Temporal lobe (tissue), 1 donor: ENCODE results near the gene TIMM17B. TPM values are rescaled to one million over a fixed set of nuclear protein-coding genes. Genes with fewer than 3 reads are reported as not detected.

Experiments
- total RNA-seq: library from RNA; depleted of rRNA; stranded (reverse); fragments of >200 nt; gene quantifications from one replicate; pipeline ENCODE4 v1.2.3, GENCODE V29; 2014

The TIMM17B gene
- total RNA-seq, 1 donor from 2014 or later: 17.9 TPM

Other genes with a start within 250 kb of the TIMM17B start
- 0.74 TPM for gene WAS, start 214.0 kb downstream of the TIMM17B start, total RNA-seq
- 1.7 TPM for gene SUV39H1, start 201.0 kb downstream of the TIMM17B start, total RNA-seq
- gene GLOD5, start 136.0 kb downstream of the TIMM17B start, total RNA-seq: not detected
- not detected for gene GATA1, start 111.2 kb downstream of the TIMM17B start, total RNA-seq
- 77.0 TPM for gene HDAC6, start 95.7 kb downstream of the TIMM17B start, total RNA-seq
- not detected for gene ERAS, start 71.3 kb downstream of the TIMM17B start, total RNA-seq
- gene PCSK1N, start 62.2 kb downstream of the TIMM17B start, total RNA-seq: 79.4 TPM
- 31.2 TPM for gene PQBP1, start 162 bp upstream of the TIMM17B start, total RNA-seq
- gene SLC35A2, start 13.9 kb upstream of the TIMM17B start, total RNA-seq: 7.1 TPM
- gene PIM2, start 21.3 kb upstream of the TIMM17B start, total RNA-seq: 7.1 TPM
- gene OTUD5, start 59.8 kb upstream of the TIMM17B start, total RNA-seq: 21.9 TPM
- gene KCND1, start 74.1 kb upstream of the TIMM17B start, total RNA-seq: 0.49 TPM
- 27.8 TPM for gene GRIPAP1, start 104.5 kb upstream of the TIMM17B start, total RNA-seq
- gene TFE3, start 145.6 kb upstream of the TIMM17B start, total RNA-seq: 8.9 TPM
- gene CCDC120, start 161.2 kb upstream of the TIMM17B start, total RNA-seq: 3.0 TPM
- gene PRAF2, start 176.2 kb upstream of the TIMM17B start, total RNA-seq: 3.7 TPM
- 16.0 TPM for gene WDR45, start 182.1 kb upstream of the TIMM17B start, total RNA-seq
- 15.7 TPM for gene GPKOW, start 226.0 kb upstream of the TIMM17B start, total RNA-seq